NCI-H446 treated with DMSO at 0.1 percent for 48 hours (cell line): Measurements from ENCODE around the gene TBCD.
"Not testable (repeated sequence)": the region's sequence is repeated elsewhere in the genome, so short reads cannot be mapped to it uniquely, and the experiment has no call there.

ENCODE experiments used
- DNase-seq: peaks from one replicate; lab custom pipeline; 2025; lab: John Stamatoyannopoulos, UW

Gene TBCD

GRCh38 chr17:82956726-82957468 is 205.0 kb downstream of the TBCD start:
- no peak for DNase-seq

GRCh38 chr17:82957469-82957795 is 205.6 kb downstream of the TBCD start:
- DNase-seq = no peak

- no peak for DNase-seq
These were observed 206.2 kb downstream of the TBCD start for GRCh38 chr17:82957961-82958561.

GRCh38 chr17:82959242-82959930 is 207.5 kb downstream of the TBCD start:
- DNase-seq = no peak

- no peak for DNase-seq
These were observed 208.1 kb downstream of the TBCD start for GRCh38 chr17:82959990-82960418.

GRCh38 chr17:82960419-82961271 is 208.8 kb downstream of the TBCD start:
- DNase-seq = no peak

- no peak for DNase-seq
These were observed 209.7 kb downstream of the TBCD start for GRCh38 chr17:82961366-82962162.

- no peak for DNase-seq
These were observed 210.4 kb downstream of the TBCD start for GRCh38 chr17:82962163-82962720.

- DNase-seq = no peak
These were observed 211.5 kb downstream of the TBCD start for GRCh38 chr17:82963104-82963950.

GRCh38 chr17:82964451-82964850 is 212.6 kb downstream of the TBCD start:
- DNase-seq = not testable (repeated sequence)

- no peak for DNase-seq
These were observed 213.0 kb downstream of the TBCD start for GRCh38 chr17:82964851-82965341.

GRCh38 chr17:82965371-82965770 is 213.5 kb downstream of the TBCD start:
- DNase-seq = no peak

GRCh38 chr17:82966415-82966814 is 214.6 kb downstream of the TBCD start:
- no peak for DNase-seq

- no peak for DNase-seq
These were observed 215.6 kb downstream of the TBCD start for GRCh38 chr17:82967268-82968032.

- DNase-seq = not testable (repeated sequence)
These were observed 216.4 kb downstream of the TBCD start for GRCh38 chr17:82968033-82968841.

GRCh38 chr17:82970067-82970466 is 218.2 kb downstream of the TBCD start:
- DNase-seq = no peak

- no peak for DNase-seq
These were observed 219.1 kb downstream of the TBCD start for GRCh38 chr17:82970818-82971590.
